Breast epithelium (tissue), 4 donors: Measurements from ENCODE around the gene WDR7. TPM values are rescaled to one million over a fixed set of nuclear protein-coding genes. Genes with fewer than 3 reads are reported as not detected.

Experiments
- DNase-seq, 2 donors: peaks; one replicate each; pipeline ENCODE4 v3.0.0-alpha.2; 2019; ENCODE audit warnings: low spot score in 2 of 2
- H3K27ac ChIP-seq, 2 donors: fragments of 200-600 bp; sonication (generic) in 1 of 2; one replicate each; pipeline ENCODE4 v1.5.1; 2016 to 2019; ENCODE audit warnings: mild to moderate bottlenecking in 1 of 2
- H3K27me3 ChIP-seq, 2 donors: fragments of 200-600 bp; sonication (generic) in 1 of 2; one replicate each; pipeline versions ENCODE4 v1.5.1 to v1.6.0; 2017 to 2019; ENCODE audit warnings: control low read depth in 1 of 2, mild to moderate bottlenecking in 1 of 2
- H3K36me3 ChIP-seq: fragments of 200-600 bp; one replicate; pipeline ENCODE4 v1.5.1; 2019
- H3K4me1 ChIP-seq, 2 donors: fragments of 200-600 bp; sonication (generic); one replicate each; pipeline ENCODE4 v1.5.1; 2016 to 2019; ENCODE audit warnings: control low read depth in 1 of 2
- H3K4me3 ChIP-seq, 3 donors: fragments of 200-600 bp; sonication (generic); 1 replicate in 2 of 3; 2 replicates in 1 of 3; pipeline ENCODE4 v1.5.1; 2016 to 2019; ENCODE audit warnings: mild to moderate bottlenecking in 3 of 3, moderate library complexity in 2 of 3
- H3K9me3 ChIP-seq, 2 donors: fragments of 200-600 bp; sonication (generic) in 1 of 2; one replicate each; pipeline ENCODE4 v1.5.1; 2016 to 2019; ENCODE audit warnings: control low read depth in 1 of 2
- CTCF ChIP-seq, 3 donors: fragments of 450-650 bp; IDR thresholded peaks; one replicate each; pipeline ENCODE4 v1.5.1; 2016 to 2017; ENCODE audit warnings: antibody characterized with exemption in 3 of 3, mild to moderate bottlenecking in 3 of 3, moderate library complexity in 3 of 3
- POLR2A ChIP-seq: fragments of 450-650 bp; IDR thresholded peaks from one replicate; pipeline ENCODE4 v1.6.1; 2016; ENCODE audit warnings: antibody characterized with exemption, mild to moderate bottlenecking, moderate library complexity
- POLR2AphosphoS5 ChIP-seq, 3 donors: sonication (generic); formaldehyde crosslinking; IDR thresholded peaks; one replicate each; pipeline ENCODE4 v1.6.1; 2017; ENCODE audit warnings: antibody characterized with exemption in 3 of 3
- intact Hi-C: fragments of 100-400 bp; cut with DNase I; formaldehyde crosslinking; loops from one replicate; pipeline ENCODE4 v1.15.1; 2023; ENCODE audit warnings: low total_unique reads
- total RNA-seq, 3 donors: library from RNA; depleted of rRNA; stranded (reverse); fragments of >200 nt; gene quantifications; one replicate each; pipeline ENCODE4 v1.1.0, GENCODE V29; 2016

The WDR7 gene
- total RNA-seq, 3 donors from 2014 or later: 28.3 to 32.6 (median 31.1) TPM

GRCh38 chr18:56715121-56715520, 64.0 kb downstream of the WDR7 start:
- Histone ChIP-seq H3K27me3 (no peaks in the 10 kb centered on the region), H3K27ac (no peak overlapping the region), H3K4me1 (no peaks in the 10 kb centered on the region), H3K9me3 (no peaks in the 10 kb centered on the region), H3K4me3 (no peak overlapping the region), H3K36me3 (no peaks in the 10 kb centered on the region)
- TF ChIP-seq POLR2A (no peak), POLR2AphosphoS5 (IDR thresholded peaks at IDR 0.05) (no peak), CTCF (IDR thresholded peaks at IDR 0.05) (no peak)
- intact Hi-C loops: no loop called here
- no peak for DNase-seq

GRCh38 chr18:56716692-56717146, 65.6 kb downstream of the WDR7 start:
- no peaks in the 10 kb centered on the region for H3K9me3 ChIP-seq
- no peak for DNase-seq
- H3K27ac ChIP-seq: no peak overlapping the region
- no peaks in the 10 kb centered on the region for H3K27me3 ChIP-seq
- H3K4me1 ChIP-seq: no peaks in the 10 kb centered on the region
- H3K4me3 ChIP-seq: no peak overlapping the region
- intact Hi-C loops: no loop called here
- TF ChIP-seq POLR2A: no peak
- no peak for TF ChIP-seq POLR2AphosphoS5 (IDR thresholded peaks at IDR 0.05)
- no peak for TF ChIP-seq CTCF (IDR thresholded peaks at IDR 0.05)
- H3K36me3 ChIP-seq: no peaks in the 10 kb centered on the region

GRCh38 chr18:56721031-56721430, 69.9 kb downstream of the WDR7 start:
- no peaks in the 10 kb centered on the region for H3K4me1 ChIP-seq
- H3K36me3 ChIP-seq: peaks cover 8% of the 10 kb centered on the region
- no peaks in the 10 kb centered on the region for H3K9me3 ChIP-seq
- no peak overlapping the region for H3K4me3 ChIP-seq
- no peak for TF ChIP-seq POLR2AphosphoS5 (IDR thresholded peaks at IDR 0.05)
- TF ChIP-seq POLR2A: no peak
- TF ChIP-seq CTCF (IDR thresholded peaks at IDR 0.05): no peak
- no peak for DNase-seq
- H3K27me3 ChIP-seq: no peaks in the 10 kb centered on the region
- intact Hi-C loops: no loop called here
- no peak overlapping the region for H3K27ac ChIP-seq

GRCh38 chr18:56721491-56721890, 70.3 kb downstream of the WDR7 start:
- H3K36me3 ChIP-seq: peaks cover 8% of the 10 kb centered on the region
- TF ChIP-seq CTCF (IDR thresholded peaks at IDR 0.05) (no peak), POLR2AphosphoS5 (IDR thresholded peaks at IDR 0.05) (no peak), POLR2A (no peak)
- no peak for DNase-seq

GRCh38 chr18:56722518-56722917, 71.4 kb downstream of the WDR7 start:
- no peaks in the 10 kb centered on the region for H3K9me3 ChIP-seq
- TF ChIP-seq CTCF (IDR thresholded peaks at IDR 0.05): no peak
- TF ChIP-seq POLR2AphosphoS5 (IDR thresholded peaks at IDR 0.05): no peak
- no peak for TF ChIP-seq POLR2A
- no peaks in the 10 kb centered on the region for H3K4me1 ChIP-seq
- no peak for DNase-seq
- intact Hi-C loops: no loop called here
- peaks cover 8% of the 10 kb centered on the region for H3K36me3 ChIP-seq
- H3K27me3 ChIP-seq: no peaks in the 10 kb centered on the region
- H3K4me3 ChIP-seq: no peak overlapping the region
- H3K27ac ChIP-seq: no peak overlapping the region

More at GRCh38 chr18:56721491-56721890, 70.3 kb downstream of the WDR7 start:
- Histone ChIP-seq H3K27me3 (no peaks in the 10 kb centered on the region), H3K4me1 (no peaks in the 10 kb centered on the region), H3K27ac (no peak overlapping the region), H3K9me3 (no peaks in the 10 kb centered on the region), H3K4me3 (no peak overlapping the region)
- intact Hi-C loops: no loop called here
